T-helper 2 cell treated with Interferon-gamma antibody and Interleukin-4, amounts not matched to agents 5 μg/mL and 100 μg/mL, for 36 hours (primary cell): Measurements from ENCODE around the gene ITSN2.

Experiments used
- DNase-seq: peaks from one replicate; pipeline ENCODE4 v3.0.0; 2021; ENCODE audit warnings: low spot score
- H3K27ac Mint-ChIP-seq: one replicate; pipeline ENCODE4 v1.8.0; 2021; ENCODE audit warnings: mild to moderate bottlenecking, mixed read lengths
- H3K27me3 Mint-ChIP-seq: one replicate; pipeline ENCODE4 v1.8.0; 2021; ENCODE audit warnings: low read depth, mixed read lengths
- H3K36me3 Mint-ChIP-seq: one replicate; pipeline ENCODE4 v1.8.0; 2021; ENCODE audit warnings: low read depth, mixed read lengths
- H3K4me1 Mint-ChIP-seq: one replicate; pipeline ENCODE4 v1.8.0; 2021; ENCODE audit warnings: low read depth, mixed read lengths
- H3K4me3 Mint-ChIP-seq: one replicate; pipeline ENCODE4 v1.8.0; 2022; ENCODE audit warnings: mild to moderate bottlenecking, moderate library complexity, mixed read lengths
- H3K9me3 Mint-ChIP-seq: one replicate; pipeline ENCODE4 v1.8.0; 2021; ENCODE audit warnings: mixed read lengths

Gene ITSN2

DNA sequence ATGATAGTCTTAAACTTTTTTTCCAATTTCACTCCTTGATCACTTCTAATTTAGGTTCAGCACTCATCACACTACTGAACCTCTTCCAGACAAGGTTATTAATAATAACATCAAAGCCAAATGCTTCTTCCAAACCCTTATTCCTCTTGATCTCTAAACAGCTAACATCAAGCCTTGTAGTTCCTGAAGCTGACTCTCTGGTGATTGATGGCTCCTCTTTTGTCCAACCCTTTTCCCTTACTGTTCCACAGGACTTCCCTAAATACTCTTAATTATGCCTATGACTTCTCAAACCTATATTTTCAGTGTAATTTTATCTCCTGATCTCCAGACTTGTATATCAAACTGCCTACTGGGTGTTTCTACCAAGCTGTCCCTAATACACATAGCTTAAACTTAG lies 101.6 kb downstream of the ITSN2 start:
- Mint-ChIP-seq H3K9me3 (no peaks in the 10 kb centered on the region), H3K27ac (no peak overlapping the region), H3K27me3 (no peaks in the 10 kb centered on the region), H3K4me3 (no peak overlapping the region), H3K4me1 (peaks cover 16% of the 10 kb centered on the region), H3K36me3 (peaks cover 28% of the 10 kb centered on the region)
- DNase-seq: no peak

GRCh38 chr2:24253303-24253919 lies 106.9 kb downstream of the ITSN2 start:
- no peaks in the 10 kb centered on the region for H3K9me3 Mint-ChIP-seq
- no peak overlapping the region for H3K4me3 Mint-ChIP-seq
- no peak overlapping the region for H3K27ac Mint-ChIP-seq
- no peaks in the 10 kb centered on the region for H3K27me3 Mint-ChIP-seq
- H3K4me1 Mint-ChIP-seq: no peaks in the 10 kb centered on the region
- peaks cover 31% of the 10 kb centered on the region for H3K36me3 Mint-ChIP-seq
- DNase-seq: no peak

DNA sequence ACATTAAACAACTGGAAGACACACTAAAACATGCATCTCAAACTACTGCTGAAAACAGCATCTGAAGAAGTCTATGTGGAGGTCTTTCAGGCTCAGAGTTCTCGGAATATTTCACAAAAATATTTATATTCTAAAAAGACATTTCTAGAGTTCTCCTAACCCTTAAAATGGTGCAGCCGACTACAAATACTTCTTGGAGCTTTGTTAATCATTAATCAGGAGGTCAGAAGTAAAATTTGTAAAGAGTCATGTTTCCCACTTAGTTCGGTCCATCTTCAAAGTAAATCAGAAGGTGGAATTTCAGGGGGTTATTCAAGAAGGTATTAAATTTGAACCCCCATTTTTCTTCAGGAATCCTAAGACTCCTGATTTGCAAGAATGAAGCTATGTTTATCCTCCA lies 112.7 kb downstream of the ITSN2 start:
- Mint-ChIP-seq H3K27ac (no peak overlapping the region), H3K36me3 (peaks cover 47% of the 10 kb centered on the region), H3K4me3 (no peak overlapping the region), H3K27me3 (no peaks in the 10 kb centered on the region), H3K9me3 (no peaks in the 10 kb centered on the region), H3K4me1 (no peaks in the 10 kb centered on the region)
- no peak for DNase-seq

GRCh38 chr2:24247164-24247563 lies 113.2 kb downstream of the ITSN2 start:
- Mint-ChIP-seq H3K27ac (no peak overlapping the region), H3K27me3 (no peaks in the 10 kb centered on the region), H3K4me3 (no peak overlapping the region), H3K9me3 (no peaks in the 10 kb centered on the region), H3K36me3 (peaks cover 45% of the 10 kb centered on the region), H3K4me1 (no peaks in the 10 kb centered on the region)
- DNase-seq: no peak

GRCh38 chr2:24245986-24246776 lies 114.2 kb downstream of the ITSN2 start:
- peaks cover 43% of the 10 kb centered on the region for H3K36me3 Mint-ChIP-seq
- no peaks in the 10 kb centered on the region for H3K4me1 Mint-ChIP-seq
- no peak overlapping the region for H3K27ac Mint-ChIP-seq
- H3K4me3 Mint-ChIP-seq: no peak overlapping the region
- no peaks in the 10 kb centered on the region for H3K9me3 Mint-ChIP-seq
- no peak for DNase-seq
- H3K27me3 Mint-ChIP-seq: no peaks in the 10 kb centered on the region

DNA sequence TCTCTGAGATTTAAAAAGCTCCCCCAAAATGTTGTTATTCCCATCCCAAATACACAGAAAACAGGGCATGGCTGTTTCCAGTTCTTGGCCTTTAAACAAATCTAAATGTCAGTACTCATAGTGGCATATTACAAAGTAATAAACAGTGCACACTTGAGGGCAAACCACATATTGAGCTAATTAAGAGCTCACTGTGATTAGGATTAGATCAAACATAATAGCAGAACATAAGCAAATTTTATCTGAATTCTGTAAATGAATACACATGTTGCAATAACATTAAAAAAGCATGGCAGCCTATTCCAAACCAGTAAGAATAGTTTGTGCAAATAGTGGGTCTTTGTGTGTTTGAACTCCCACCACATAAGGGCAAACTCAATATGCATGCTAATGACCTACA lies 118.8 kb downstream of the ITSN2 start:
- no peak for DNase-seq
- Mint-ChIP-seq H3K27ac (no peak overlapping the region), H3K27me3 (no peaks in the 10 kb centered on the region), H3K9me3 (no peaks in the 10 kb centered on the region), H3K4me3 (no peak overlapping the region), H3K36me3 (peaks cover 20% of the 10 kb centered on the region), H3K4me1 (no peaks in the 10 kb centered on the region)

- no peak overlapping the region for H3K27ac Mint-ChIP-seq
- no peak for DNase-seq
- H3K9me3 Mint-ChIP-seq: no peaks in the 10 kb centered on the region
- no peaks in the 10 kb centered on the region for H3K4me1 Mint-ChIP-seq
- no peak overlapping the region for H3K4me3 Mint-ChIP-seq
- no peaks in the 10 kb centered on the region for H3K27me3 Mint-ChIP-seq
- peaks cover 8% of the 10 kb centered on the region for H3K36me3 Mint-ChIP-seq
Observed at GRCh38 chr2:24239553-24239952, 120.8 kb downstream of the ITSN2 start.

- Mint-ChIP-seq H3K27ac (no peak overlapping the region), H3K4me3 (no peak overlapping the region), H3K4me1 (no peaks in the 10 kb centered on the region), H3K9me3 (no peaks in the 10 kb centered on the region), H3K27me3 (no peaks in the 10 kb centered on the region), H3K36me3 (peaks cover 7% of the 10 kb centered on the region)
- DNase-seq: no peak
Observed at GRCh38 chr2:24238158-24238557, 122.2 kb downstream of the ITSN2 start.

- DNase-seq: no peak
- no peaks in the 10 kb centered on the region for H3K9me3 Mint-ChIP-seq
- H3K36me3 Mint-ChIP-seq: peaks cover 5% of the 10 kb centered on the region
- no peak overlapping the region for H3K27ac Mint-ChIP-seq
- H3K27me3 Mint-ChIP-seq: no peaks in the 10 kb centered on the region
- no peaks in the 10 kb centered on the region for H3K4me1 Mint-ChIP-seq
- no peak overlapping the region for H3K4me3 Mint-ChIP-seq
Observed at GRCh38 chr2:24237313-24237712, 123.0 kb downstream of the ITSN2 start.

GRCh38 chr2:24233321-24233720 lies 127.0 kb downstream of the ITSN2 start:
- DNase-seq: no peak
- no peak overlapping the region for H3K27ac Mint-ChIP-seq
- H3K36me3 Mint-ChIP-seq: peaks cover 3% of the 10 kb centered on the region
- H3K4me3 Mint-ChIP-seq: no peak overlapping the region
- H3K9me3 Mint-ChIP-seq: no peaks in the 10 kb centered on the region
- no peaks in the 10 kb centered on the region for H3K27me3 Mint-ChIP-seq
- no peaks in the 10 kb centered on the region for H3K4me1 Mint-ChIP-seq

DNA sequence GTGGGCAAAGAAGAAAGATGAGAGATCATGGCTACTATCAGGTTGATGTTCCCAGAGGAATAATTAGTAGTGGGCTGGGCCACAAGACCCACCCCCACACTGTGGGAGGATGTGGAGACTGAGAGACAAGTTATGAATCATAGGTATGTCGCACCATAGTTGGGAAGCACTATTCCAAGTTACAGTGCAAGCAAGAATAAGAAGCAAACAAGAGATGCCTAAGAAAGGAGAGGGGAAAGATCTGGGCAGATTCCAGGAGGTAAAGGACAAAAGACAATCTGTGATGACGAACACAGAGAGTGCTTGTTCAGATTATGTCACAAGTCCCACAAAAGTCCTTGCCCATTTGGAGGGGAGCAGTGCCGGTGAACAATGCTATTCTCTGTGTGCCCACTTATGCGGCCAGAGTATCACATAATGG lies 128.9 kb downstream of the ITSN2 start:
- Mint-ChIP-seq H3K4me3 (no peak overlapping the region), H3K27ac (no peak overlapping the region), H3K9me3 (no peaks in the 10 kb centered on the region), H3K27me3 (no peaks in the 10 kb centered on the region), H3K36me3 (peaks cover 3% of the 10 kb centered on the region), H3K4me1 (no peaks in the 10 kb centered on the region)
- no peak for DNase-seq

DNA sequence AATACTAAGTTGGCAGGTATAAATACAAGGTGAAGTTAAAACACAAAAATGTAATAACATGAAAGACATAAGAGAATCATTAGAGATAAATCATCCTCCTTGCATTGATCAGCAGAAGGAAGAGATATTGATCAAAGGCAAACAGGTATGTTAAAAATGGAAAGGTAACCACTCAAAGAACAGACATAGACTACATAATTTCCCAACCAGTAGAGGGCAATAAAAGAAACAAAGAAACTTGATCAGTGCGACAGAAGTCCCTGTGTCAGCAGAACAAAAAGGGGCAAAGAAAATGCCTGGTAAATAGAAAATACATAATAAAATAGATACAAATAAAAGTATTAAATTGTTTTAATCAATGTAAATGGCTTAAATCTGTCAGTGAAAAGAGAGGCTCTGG lies 131.9 kb downstream of the ITSN2 start:
- Mint-ChIP-seq H3K4me1 (no peaks in the 10 kb centered on the region), H3K36me3 (no peaks in the 10 kb centered on the region), H3K27ac (no peak overlapping the region), H3K9me3 (no peaks in the 10 kb centered on the region), H3K27me3 (no peaks in the 10 kb centered on the region), H3K4me3 (no peak overlapping the region)
- no peak for DNase-seq

- no peak for DNase-seq
- no peak overlapping the region for H3K4me3 Mint-ChIP-seq
- H3K4me1 Mint-ChIP-seq: no peaks in the 10 kb centered on the region
- H3K36me3 Mint-ChIP-seq: no peaks in the 10 kb centered on the region
- no peaks in the 10 kb centered on the region for H3K27me3 Mint-ChIP-seq
- H3K9me3 Mint-ChIP-seq: no peaks in the 10 kb centered on the region
- no peak overlapping the region for H3K27ac Mint-ChIP-seq
Observed at GRCh38 chr2:24225499-24226242, 134.7 kb downstream of the ITSN2 start.

GRCh38 chr2:24222946-24223345 lies 137.4 kb downstream of the ITSN2 start:
- DNase-seq: no peak
- H3K36me3 Mint-ChIP-seq: no peaks in the 10 kb centered on the region
- no peaks in the 10 kb centered on the region for H3K9me3 Mint-ChIP-seq
- H3K4me3 Mint-ChIP-seq: no peak overlapping the region
- H3K4me1 Mint-ChIP-seq: no peaks in the 10 kb centered on the region
- H3K27ac Mint-ChIP-seq: no peak overlapping the region
- no peaks in the 10 kb centered on the region for H3K27me3 Mint-ChIP-seq
